ENCODE measurements around the gene PCSK6.

The PCSK6 gene

GRCh38 chr15:101307897-101308603 lies 181.5 kb downstream of the PCSK6 start:
- H3K9ac ChIP-seq (ENCODE audit: low read depth, low read length, poor library complexity, severe bottlenecking): no peak overlapping the region

GRCh38 chr15:101307048-101307896 lies 182.2 kb downstream of the PCSK6 start:
- no peak overlapping the region for H3K9ac ChIP-seq (ENCODE audit: low read depth, low read length, poor library complexity, severe bottlenecking)
- H3K79me2 ChIP-seq (ENCODE audit: insufficient read depth, low read length): no peaks in the 10 kb centered on the region

More at GRCh38 chr15:101307897-101308603, 181.5 kb downstream of the PCSK6 start:
- no peak overlapping the region for H2AFZ ChIP-seq (ENCODE audit: low read length)
- no peaks in the 10 kb centered on the region for H4K20me1 ChIP-seq (ENCODE audit: insufficient read depth, low read length, poor library complexity, severe bottlenecking)
- H3K79me2 ChIP-seq (ENCODE audit: insufficient read depth, low read length): no peaks in the 10 kb centered on the region
- no peaks in the 10 kb centered on the region for H3K27me3 ChIP-seq (ENCODE audit: insufficient read depth, low read length, poor library complexity, severe bottlenecking)
- H3K4me3 ChIP-seq (ENCODE audit: low read length, poor library complexity, severe bottlenecking): no peak overlapping the region
- H3K9me3 ChIP-seq (ENCODE audit: insufficient read depth, low read depth, low read length): no peaks in the 10 kb centered on the region
- no peaks in the 10 kb centered on the region for H3K36me3 ChIP-seq (ENCODE audit: insufficient read depth, low read length)
- H3K4me1 ChIP-seq (ENCODE audit: insufficient read depth, low read length, poor library complexity, severe bottlenecking): no peaks in the 10 kb centered on the region
- TF ChIP-seq CTCF (conservative IDR thresholded peaks at IDR 0.05; ENCODE audit: low read length) (no peak), EZH2phosphoT487 (IDR thresholded peaks at IDR 0.05; ENCODE audit: borderline replicate concordance) (no peak)
- H3K9me2 ChIP-seq (replicated peaks; ENCODE audit: low read depth, low read length): no peaks in the 10 kb centered on the region
- no peaks in the 10 kb centered on the region for H3F3A ChIP-seq (ENCODE audit: low read depth)
- no peak overlapping the region for H3K4me2 ChIP-seq (ENCODE audit: low read depth, low read length, poor library complexity, severe bottlenecking)

More at GRCh38 chr15:101307048-101307896, 182.2 kb downstream of the PCSK6 start:
- H3K9me2 ChIP-seq (replicated peaks; ENCODE audit: low read depth, low read length): no peaks in the 10 kb centered on the region
- H3K4me3 ChIP-seq (ENCODE audit: low read length, poor library complexity, severe bottlenecking): no peak overlapping the region
- H2AFZ ChIP-seq (ENCODE audit: low read length): no peak overlapping the region
- no peaks in the 10 kb centered on the region for H3K36me3 ChIP-seq (ENCODE audit: insufficient read depth, low read length)
- TF ChIP-seq CTCF (conservative IDR thresholded peaks at IDR 0.05; ENCODE audit: low read length): no peak
- no peak for TF ChIP-seq EZH2phosphoT487 (IDR thresholded peaks at IDR 0.05; ENCODE audit: borderline replicate concordance)
- H3K4me2 ChIP-seq (ENCODE audit: low read depth, low read length, poor library complexity, severe bottlenecking): no peak overlapping the region
- no peaks in the 10 kb centered on the region for H3K4me1 ChIP-seq (ENCODE audit: insufficient read depth, low read length, poor library complexity, severe bottlenecking)
- H3F3A ChIP-seq (ENCODE audit: low read depth): no peaks in the 10 kb centered on the region
- no peaks in the 10 kb centered on the region for H3K27me3 ChIP-seq (ENCODE audit: insufficient read depth, low read length, poor library complexity, severe bottlenecking)
- H3K9me3 ChIP-seq (ENCODE audit: insufficient read depth, low read depth, low read length): no peaks in the 10 kb centered on the region
- no peaks in the 10 kb centered on the region for H4K20me1 ChIP-seq (ENCODE audit: insufficient read depth, low read length, poor library complexity, severe bottlenecking)
